ENCODE data around the gene SARDH. TPM values are rescaled to one million over a fixed set of nuclear protein-coding genes. Genes with fewer than 3 reads are reported as not detected.

SARDH gene
- total RNA-seq, 4 donors from 2014 or later: 0.10 to 0.29 TPM; not detected in 2

GRCh38 chr9:133742849-133743444 is 4.8 kb upstream of the SARDH start:
- 14 to 16% methylated on average over 8 of the region's 8 CpGs for WGBS, 2 donors
- H3K4me3 ChIP-seq (ENCODE audit: low read depth, poor library complexity, severe bottlenecking): no peak overlapping the region
- no peak for TF ChIP-seq POLR2A (IDR thresholded peaks at IDR 0.05)
- TF ChIP-seq CTCF (IDR thresholded peaks at IDR 0.05): peak in 1 of 3 donors; percentile 94
- intact Hi-C loops (cut with DNase I; ENCODE audit: low total_unique reads): no loop called here
- peak; percentile 47 to 94 for DNase-seq (ENCODE audit: low spot score in 2 of 2)

- DNase-seq (ENCODE audit: low spot score in 2 of 2): peak in 1 of 2 donors; percentile 63
- H3K4me3 ChIP-seq (ENCODE audit: low read depth, poor library complexity, severe bottlenecking): no peak overlapping the region
- TF ChIP-seq POLR2A (IDR thresholded peaks at IDR 0.05) (no peak), CTCF (IDR thresholded peaks at IDR 0.05) (no peak)
- intact Hi-C loops (cut with DNase I; ENCODE audit: low total_unique reads): no loop called here
- WGBS, 2 donors: 83 to 86% methylated on average over 7 of the region's 7 CpGs
Measured at GRCh38 chr9:133742251-133742650, 4.1 kb upstream of the SARDH start.

DNA sequence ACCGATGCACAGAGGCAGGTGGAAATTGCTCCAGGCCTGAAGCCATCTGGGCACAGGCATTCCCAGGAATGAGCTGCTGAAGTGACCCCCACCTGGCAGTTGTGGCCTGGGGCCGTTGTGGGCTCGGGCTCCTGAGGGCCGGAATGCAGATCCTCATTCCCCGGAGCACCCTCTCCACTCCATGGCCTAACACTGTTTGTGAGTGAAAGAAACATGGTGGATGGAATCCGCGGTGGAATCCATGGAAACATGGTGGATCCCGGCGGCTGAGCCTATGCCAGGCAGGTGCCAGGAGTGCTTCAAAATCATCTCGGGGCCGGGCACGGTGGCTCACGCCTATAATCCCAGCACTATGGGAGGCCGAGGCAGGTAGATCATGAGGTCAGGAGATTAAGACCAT is 3.6 kb upstream of the SARDH start:
- peak in 1 of 2 donors; percentile 80 for DNase-seq (ENCODE audit: low spot score in 2 of 2)
- TF ChIP-seq CTCF (IDR thresholded peaks at IDR 0.05) (no peak), POLR2A (IDR thresholded peaks at IDR 0.05) (no peak)
- WGBS, 2 donors: 85 to 89% methylated on average over 14 of the region's 14 CpGs
- H3K4me3 ChIP-seq (ENCODE audit: low read depth, poor library complexity, severe bottlenecking): no peak overlapping the region
- intact Hi-C loops (cut with DNase I; ENCODE audit: low total_unique reads): no loop called here

- WGBS, 2 donors: 76 to 77% methylated on average over 3 to 7 of the region's 8 CpGs
- no peak for TF ChIP-seq CTCF (IDR thresholded peaks at IDR 0.05)
- TF ChIP-seq POLR2A (IDR thresholded peaks at IDR 0.05): no peak
- peak in 1 of 2 donors; percentile 73 for DNase-seq (ENCODE audit: low spot score in 2 of 2)
- H3K4me3 ChIP-seq (ENCODE audit: low read depth, poor library complexity, severe bottlenecking): no peak overlapping the region
- intact Hi-C loops (cut with DNase I; ENCODE audit: low total_unique reads): no loop called here
Measured at GRCh38 chr9:133740911-133741310, 2.8 kb upstream of the SARDH start.

GRCh38 chr9:133739408-133740280 is 1.5 kb upstream of the SARDH start:
- DNase-seq (ENCODE audit: low spot score in 2 of 2): peak in 1 of 2 donors; percentile 75

More at GRCh38 chr9:133739408-133740280, 1.5 kb upstream of the SARDH start:
- no peak for TF ChIP-seq POLR2A (IDR thresholded peaks at IDR 0.05)
- TF ChIP-seq CTCF (IDR thresholded peaks at IDR 0.05): no peak
- intact Hi-C loops (cut with DNase I; ENCODE audit: low total_unique reads): no loop called here
- no peak overlapping the region for H3K4me3 ChIP-seq (ENCODE audit: low read depth, poor library complexity, severe bottlenecking)
- 86 to 89% methylated on average over 17 of the region's 17 CpGs for WGBS, 2 donors
